ENCODE data around the gene DENND4A.
"Not testable (repeated sequence)": the region's sequence is repeated elsewhere in the genome, so short reads cannot be mapped to it uniquely, and the experiment has no call there.

The DENND4A gene

GRCh38 chr15:65787260-65787659 is 4.8 kb downstream of the DENND4A start:
- no peak for DNase-seq

- DNase-seq, result no peak
Observed at GRCh38 chr15:65785151-65785550, 6.9 kb downstream of the DENND4A start.

- DNase-seq, result no peak
Observed at GRCh38 chr15:65783872-65784271, 8.2 kb downstream of the DENND4A start.

GRCh38 chr15:65782096-65782495 is 10.0 kb downstream of the DENND4A start:
- no peak for DNase-seq

- not testable (repeated sequence) for DNase-seq
Observed at GRCh38 chr15:65778701-65779100, 13.4 kb downstream of the DENND4A start.

GRCh38 chr15:65778269-65778668 is 13.8 kb downstream of the DENND4A start:
- DNase-seq, result peak; percentile 44

GRCh38 chr15:65777843-65778242 is 14.2 kb downstream of the DENND4A start:
- no peak for DNase-seq

GRCh38 chr15:65777053-65777452 is 15.0 kb downstream of the DENND4A start:
- no peak for DNase-seq

GRCh38 chr15:65773386-65774111 is 18.5 kb downstream of the DENND4A start:
- no peak for DNase-seq

GRCh38 chr15:65772930-65773329 is 19.2 kb downstream of the DENND4A start:
- DNase-seq, result no peak

GRCh38 chr15:65771870-65772269 is 20.2 kb downstream of the DENND4A start:
- DNase-seq, result no peak

GRCh38 chr15:65769482-65769881 is 22.6 kb downstream of the DENND4A start:
- DNase-seq, result no peak

GRCh38 chr15:65767895-65768294 is 24.2 kb downstream of the DENND4A start:
- DNase-seq, result peak; percentile 41

- no peak for DNase-seq
Observed at GRCh38 chr15:65767264-65767595, 24.9 kb downstream of the DENND4A start.

- no peak for DNase-seq
Observed at GRCh38 chr15:65766422-65767263, 25.4 kb downstream of the DENND4A start.

- no peak for DNase-seq
Observed at GRCh38 chr15:65765106-65765505, 27.0 kb downstream of the DENND4A start.

GRCh38 chr15:65762914-65763787 is 28.9 kb downstream of the DENND4A start:
- DNase-seq, result no peak

GRCh38 chr15:65762399-65762798 is 29.7 kb downstream of the DENND4A start:
- no peak for DNase-seq

GRCh38 chr15:65761210-65761926 is 30.7 kb downstream of the DENND4A start:
- DNase-seq, result peak; percentile 30

GRCh38 chr15:65759441-65759840 is 32.7 kb downstream of the DENND4A start:
- DNase-seq, result no peak

- DNase-seq, result no peak
Observed at GRCh38 chr15:65758242-65758641, 33.9 kb downstream of the DENND4A start.

GRCh38 chr15:65757256-65757655 is 34.8 kb downstream of the DENND4A start:
- no peak for DNase-seq

Data from CD4-positive, alpha-beta T cell treated with Interleukin-17A for 1 hour (primary cell).